Small intestine (tissue), 7 donors: ENCODE measurements around the gene ABCF1. TPM values are rescaled to one million over a fixed set of nuclear protein-coding genes. Genes with fewer than 3 reads are reported as not detected.
A peak's percentile ranks its signal among the peaks of the same experiment; 100 is the strongest.

Source experiments
- DNase-seq, 2 donors: peaks; one replicate each; pipeline versions ENCODE4 v3.0.0 to v3.0.0-alpha.2; 2013
- FAIRE-seq: peaks from 2 replicates; lab custom pipeline; 2012; peaks lifted over from hg19 to GRCh38; lab: Jason Lieb, UNC
- H3K27ac ChIP-seq, 3 donors: one replicate each; pipeline ENCODE4 v1.5.1; 2013; ENCODE audit warnings: low read length in 2 of 3, mild to moderate bottlenecking in 2 of 3, control low read depth in 1 of 3, inconsistent platforms in 1 of 3, low read depth in 1 of 3, moderate library complexity in 1 of 3
- H3K27me3 ChIP-seq, 3 donors: one replicate each; pipeline ENCODE4 v1.6.1; 2013; ENCODE audit warnings: low read length in 3 of 3, inconsistent platforms in 1 of 3; ENCODE audit not compliant: control insufficient read depth in 3 of 3, insufficient read depth in 3 of 3
- H3K36me3 ChIP-seq, 3 donors: one replicate each; pipeline ENCODE4 v1.6.1; 2013; ENCODE audit warnings: low read length in 3 of 3, inconsistent platforms in 1 of 3, low read depth in 1 of 3, mild to moderate bottlenecking in 1 of 3, moderate library complexity in 1 of 3; ENCODE audit not compliant: control insufficient read depth in 3 of 3, insufficient read depth in 2 of 3
- H3K4me1 ChIP-seq, 3 donors: one replicate each; pipeline ENCODE4 v1.6.1; 2013; ENCODE audit warnings: low read length in 2 of 3, inconsistent platforms in 1 of 3, low read depth in 1 of 3, mild to moderate bottlenecking in 1 of 3, moderate library complexity in 1 of 3; ENCODE audit not compliant: control insufficient read depth in 3 of 3, insufficient read depth in 2 of 3
- H3K4me3 ChIP-seq, 3 donors: one replicate each; pipeline ENCODE4 v1.5.1; 2013; ENCODE audit warnings: low read length in 3 of 3, control low read depth in 1 of 3, inconsistent platforms in 1 of 3, low read depth in 1 of 3, mild to moderate bottlenecking in 1 of 3, moderate library complexity in 1 of 3
- H3K9me3 ChIP-seq, 2 donors: one replicate each; pipeline ENCODE4 v1.6.1; 2013; ENCODE audit warnings: low read depth in 1 of 2, low read length in 1 of 2; ENCODE audit not compliant: control insufficient read depth in 2 of 2, insufficient read depth in 1 of 2
- WGBS, 3 donors: extraction: QIAGEN DNeasy Blood & Tissue Kit; methylation state at CpG; one replicate each; pipeline ENCODE4 v1.1.7; 2013; 5-methylcytosine and 5-hydroxymethylcytosine counted together
- polyA plus RNA-seq, 4 donors: library from polyadenylated mRNA; stranded (reverse) in 3 of 4; unstranded in 1 of 4; fragments of 200-250 nt in 3 of 4; fragments of 120-200 nt in 1 of 4; gene quantifications; one replicate each; pipeline versions ENCODE4 v1.2.1 to v1.2.3, GENCODE V29; 2013
- donor health status: healthy with polysubstance abuse.
- donor health status: control.
- donor health status: control.
- donor health status: Bipolar disorder and iron deficiency.
- donor health status: healthy.

Gene ABCF1
- polyA plus RNA-seq, 4 donors = 30.0 to 76.5 (median 38.8) TPM

- Histone ChIP-seq H3K27me3 (no peaks in the 10 kb centered on the region), H3K27ac (no peak overlapping the region), H3K9me3 (no peaks in the 10 kb centered on the region), H3K4me1 (no peaks in the 10 kb centered on the region), H3K4me3 (no peak overlapping the region), H3K36me3 (peaks cover 0 to 14% (median 4%) of the 10 kb centered on the region in 3 donors)
- DNase-seq (no peak), FAIRE-seq (no peak)
- 93 to 100% (median 100%) methylated on average over 1 of the region's 1 CpG for WGBS, 3 donors
Measured at GRCh38 chr6:30564114-30564513, 7.1 kb upstream of the ABCF1 start.

- Histone ChIP-seq H3K27ac (no peak overlapping the region), H3K27me3 (no peaks in the 10 kb centered on the region), H3K4me3 (no peak overlapping the region), H3K9me3 (no peaks in the 10 kb centered on the region), H3K4me1 (peaks cover 2 to 8% (median 6%) of the 10 kb centered on the region in 3 donors), H3K36me3 (peaks cover 0 to 14% (median 4%) of the 10 kb centered on the region in 3 donors)
- DNase-seq (no peak), FAIRE-seq (no peak)
Measured at GRCh38 chr6:30565772-30566171, 5.5 kb upstream of the ABCF1 start.

- WGBS, 3 donors = 59 to 75% (median 73%) methylated on average over 3 of the region's 3 CpGs
- Histone ChIP-seq H3K9me3 (no peaks in the 10 kb centered on the region), H3K36me3 (no peaks in the 10 kb centered on the region), H3K4me3 (no peak overlapping the region), H3K4me1 (peaks cover 7 to 18% (median 18%) of the 10 kb centered on the region in 3 donors), H3K27me3 (no peaks in the 10 kb centered on the region), H3K27ac (no peak overlapping the region)
- no peak for FAIRE-seq
- no peak for DNase-seq
Measured at GRCh38 chr6:30568245-30568644, 3.0 kb upstream of the ABCF1 start.

- Histone ChIP-seq H3K36me3 (peaks cover 0 to 6% (median 0%) of the 10 kb centered on the region in 3 donors), H3K27ac (peak overlapping the region in 1 of 3 donors; percentile 78), H3K4me3 (peak overlapping the region in 2 of 3 donors; percentile 61 to 72), H3K27me3 (no peaks in the 10 kb centered on the region), H3K9me3 (no peaks in the 10 kb centered on the region), H3K4me1 (peaks cover 10 to 30% (median 18%) of the 10 kb centered on the region in 3 donors)
- no peak for DNase-seq
- FAIRE-seq = no peak
- WGBS, 3 donors = 25 to 58% (median 44%) methylated on average over 1 of the region's 1 CpG
Measured at GRCh38 chr6:30570263-30570662, 979 bp upstream of the ABCF1 start.

GRCh38 chr6:30570740-30571074, 535 bp upstream of the ABCF1 start:
- DNase-seq (no peak), FAIRE-seq (no peak)
- 0 to 1% (median 0%) methylated on average over 18 of the region's 18 CpGs for WGBS, 3 donors
- peaks cover 0 to 9% (median 0%) of the 10 kb centered on the region in 3 donors for H3K36me3 ChIP-seq
- peak overlapping the region; percentile 44 to 72 (median 61) for H3K4me3 ChIP-seq
- H3K4me1 ChIP-seq = peaks cover 10 to 30% (median 18%) of the 10 kb centered on the region in 3 donors
- no peaks in the 10 kb centered on the region for H3K9me3 ChIP-seq
- peak overlapping the region; percentile 15 to 97 (median 78) for H3K27ac ChIP-seq
- H3K27me3 ChIP-seq = no peaks in the 10 kb centered on the region

GRCh38 chr6:30571762-30572082, 480 bp downstream of the ABCF1 start:
- DNase-seq = no peak
- H3K4me3 ChIP-seq = peak overlapping the region; percentile 62 to 83 (median 72)
- peaks cover 10 to 30% (median 18%) of the 10 kb centered on the region in 3 donors for H3K4me1 ChIP-seq
- no peaks in the 10 kb centered on the region for H3K9me3 ChIP-seq
- peak overlapping the region; percentile 77 to 97 (median 92) for H3K27ac ChIP-seq
- no peak for FAIRE-seq
- no peaks in the 10 kb centered on the region for H3K27me3 ChIP-seq
- peaks cover 0 to 16% (median 0%) of the 10 kb centered on the region in 3 donors for H3K36me3 ChIP-seq
- 1% methylated on average over 8 of the region's 8 CpGs for WGBS, 3 donors

GRCh38 chr6:30572148-30572547, 906 bp downstream of the ABCF1 start:
- H3K9me3 ChIP-seq = no peaks in the 10 kb centered on the region
- H3K4me1 ChIP-seq = peaks cover 10 to 30% (median 18%) of the 10 kb centered on the region in 3 donors
- peak overlapping the region in 2 of 3 donors; percentile 72 to 83 for H3K4me3 ChIP-seq
- no peak for FAIRE-seq
- no peaks in the 10 kb centered on the region for H3K27me3 ChIP-seq
- H3K36me3 ChIP-seq = peaks cover under 1 to 18% (median 4%) of the 10 kb centered on the region in 3 donors
- peak in 1 of 2 donors; percentile 50 for DNase-seq
- peak overlapping the region in 1 of 3 donors; percentile 92 for H3K27ac ChIP-seq

GRCh38 chr6:30573113-30573512, 1.9 kb downstream of the ABCF1 start:
- no peak for FAIRE-seq
- Histone ChIP-seq H3K4me3 (peak overlapping the region in 1 of 3 donors; percentile 4), H3K9me3 (no peaks in the 10 kb centered on the region), H3K4me1 (peaks cover 10 to 30% (median 18%) of the 10 kb centered on the region in 3 donors), H3K27me3 (no peaks in the 10 kb centered on the region), H3K36me3 (peaks cover 7 to 26% (median 11%) of the 10 kb centered on the region in 3 donors), H3K27ac (peak overlapping the region in 2 of 3 donors; percentile 37 to 92)
- WGBS, 3 donors = 51 to 57% (median 53%) methylated on average over 4 of the region's 4 CpGs
- peak; percentile 55 to 66 for DNase-seq

GRCh38 chr6:30578051-30578450, 6.8 kb downstream of the ABCF1 start:
- H3K27ac ChIP-seq = no peak overlapping the region
- WGBS, 3 donors = 94 to 99% (median 97%) methylated on average over 8 of the region's 8 CpGs
- peaks cover under 1 to 12% (median 3%) of the 10 kb centered on the region in 3 donors for H3K4me1 ChIP-seq
- no peaks in the 10 kb centered on the region for H3K27me3 ChIP-seq
- DNase-seq (no peak), FAIRE-seq (no peak)
- no peak overlapping the region for H3K4me3 ChIP-seq
- H3K9me3 ChIP-seq = no peaks in the 10 kb centered on the region
- peaks cover 23 to 71% (median 26%) of the 10 kb centered on the region in 3 donors for H3K36me3 ChIP-seq
